ENCODE measurements around the gene NRF1.

Gene NRF1

GRCh38 chr7:129771201-129771927 lies 159.8 kb downstream of the NRF1 start:
- DNase-seq = no peak

DNA sequence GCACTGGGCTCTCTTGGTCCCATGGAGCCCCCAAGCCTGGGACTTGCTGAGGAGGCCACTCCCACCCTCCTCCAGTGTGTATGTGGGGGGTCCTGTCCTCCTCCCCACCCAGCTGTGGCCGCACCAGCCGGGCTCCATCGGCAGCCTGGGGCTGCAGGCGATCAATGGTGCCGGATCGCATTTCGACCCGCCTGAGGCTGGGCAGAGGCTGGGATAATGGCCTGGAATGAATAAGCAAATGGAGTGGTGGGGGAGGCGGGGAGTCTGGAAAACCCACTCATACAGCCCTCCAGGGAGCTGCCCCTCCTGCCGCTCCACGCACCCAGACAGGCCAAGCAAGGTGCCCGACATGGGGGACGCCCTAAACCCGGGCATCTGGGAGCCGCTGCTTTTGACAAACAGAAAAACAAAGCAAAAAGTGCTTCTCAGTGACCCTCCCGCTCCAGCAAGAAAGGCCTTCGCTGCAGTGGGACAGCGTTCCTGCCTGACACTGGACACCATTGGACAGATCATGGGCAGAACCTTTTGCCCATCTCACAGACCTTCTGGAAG lies 160.5 kb downstream of the NRF1 start:
- no peak for DNase-seq

DNA sequence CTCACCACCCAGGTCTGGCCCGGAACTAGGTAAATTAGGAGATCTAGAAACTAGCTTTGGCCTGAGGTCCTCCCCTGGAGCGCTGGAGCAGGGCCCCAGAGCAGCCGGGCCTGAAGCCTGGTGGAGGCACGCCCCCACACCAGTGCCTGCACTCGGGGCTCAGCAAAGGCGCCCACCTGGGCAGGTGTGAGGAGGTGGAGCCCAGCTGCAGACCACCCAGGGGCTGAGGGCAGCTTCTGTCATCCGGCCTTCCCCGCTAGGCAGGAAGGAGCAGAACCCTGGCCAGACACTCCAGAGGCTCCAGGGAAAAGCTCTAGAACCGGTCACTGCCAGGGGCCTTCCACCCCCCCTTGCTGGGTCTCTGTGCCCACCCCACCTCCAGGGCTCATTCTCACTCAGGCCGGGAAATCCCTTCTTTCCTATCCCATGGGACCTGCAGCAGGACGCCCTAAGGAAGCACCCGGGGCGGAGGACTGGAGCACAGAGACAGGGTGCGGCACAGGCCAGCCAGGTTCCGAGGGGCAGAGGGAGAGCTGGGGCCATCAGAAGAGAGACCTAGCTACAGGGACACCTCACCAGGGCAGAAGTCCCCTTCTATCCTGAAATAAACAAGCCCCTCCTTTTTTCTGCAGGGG lies 161.2 kb downstream of the NRF1 start:
- no peak for DNase-seq

GRCh38 chr7:129773328-129773731 lies 161.8 kb downstream of the NRF1 start:
- no peak for DNase-seq

GRCh38 chr7:129773871-129774270 lies 162.4 kb downstream of the NRF1 start:
- no peak for DNase-seq

GRCh38 chr7:129774359-129774758 lies 162.8 kb downstream of the NRF1 start:
- no peak for DNase-seq

DNA sequence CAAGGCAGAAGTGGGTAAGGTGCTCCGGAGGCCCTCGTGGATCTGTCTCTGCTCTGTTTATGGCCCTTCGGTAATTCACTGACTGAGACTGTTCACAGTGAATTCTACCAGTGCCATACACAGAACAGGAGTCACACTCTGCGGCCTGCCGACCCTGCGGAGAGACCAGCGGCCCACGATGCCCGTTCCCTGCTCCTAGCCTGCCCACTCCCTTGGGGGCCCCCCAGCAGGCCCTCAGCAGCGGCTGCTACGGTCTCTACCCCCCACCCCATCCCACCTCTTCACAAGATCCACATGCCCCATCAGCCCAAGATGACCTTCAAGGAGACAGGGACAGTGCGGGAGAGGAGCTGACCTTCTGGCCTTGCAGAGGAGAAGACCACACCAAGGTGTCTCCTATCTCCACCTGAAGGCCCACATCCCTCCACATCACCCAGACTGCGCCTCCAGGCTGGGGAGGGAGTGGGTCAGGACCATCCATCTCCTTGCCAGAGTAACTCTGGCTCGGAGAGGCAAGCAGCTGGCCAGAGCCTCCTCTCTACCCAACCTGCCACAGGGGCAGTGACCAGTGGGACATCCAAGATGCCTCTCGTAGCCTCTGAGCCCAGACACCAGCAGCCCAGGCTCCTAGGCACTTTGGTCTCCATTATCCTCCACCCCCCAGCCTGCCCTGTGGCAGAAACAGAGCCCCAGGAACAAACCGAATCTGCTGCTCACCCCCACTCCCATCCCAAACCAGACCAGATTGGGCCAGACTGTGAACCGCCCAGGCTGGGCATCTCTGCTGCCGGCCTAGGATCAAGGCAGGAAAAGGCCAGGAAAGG lies 163.6 kb downstream of the NRF1 start:
- no peak for DNase-seq

GRCh38 chr7:129775695-129776361 lies 164.3 kb downstream of the NRF1 start:
- DNase-seq = no peak

GRCh38 chr7:129776362-129776722 lies 164.8 kb downstream of the NRF1 start:
- no peak for DNase-seq

DNA sequence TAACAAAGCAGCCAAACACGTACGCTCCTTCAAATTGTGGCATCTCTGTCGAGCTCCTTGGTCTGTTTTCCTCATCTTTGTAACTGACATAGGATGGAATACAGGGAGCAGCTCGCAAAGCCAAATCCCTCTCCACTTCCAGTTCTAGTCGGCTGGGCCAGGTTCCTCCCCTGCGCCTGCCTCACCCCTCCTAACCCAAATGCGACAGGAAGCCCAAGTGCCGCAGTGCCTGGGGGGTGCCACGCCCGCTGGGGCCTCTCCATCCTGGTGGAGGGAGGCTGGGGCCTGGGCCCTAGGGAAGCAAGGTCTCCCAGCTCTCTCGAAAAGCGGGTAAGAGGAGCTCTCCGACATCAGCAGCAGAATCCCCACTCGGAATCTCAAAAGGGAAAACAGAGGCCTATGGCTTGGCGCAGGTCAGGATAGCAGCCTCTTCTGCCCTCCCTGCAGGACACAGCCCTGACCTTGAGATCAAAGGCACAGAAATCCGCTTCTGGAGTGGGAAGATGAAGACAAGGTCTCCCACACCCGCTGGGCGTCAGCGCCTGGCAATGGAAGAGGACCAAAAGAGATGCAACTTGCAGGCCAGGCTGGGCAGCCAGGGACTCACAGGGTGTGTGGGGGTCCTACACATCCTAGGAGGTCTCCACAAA lies 165.8 kb downstream of the NRF1 start:
- no peak for DNase-seq

- DNase-seq = no peak
Observed at GRCh38 chr7:129777993-129778769, 166.7 kb downstream of the NRF1 start.

DNA sequence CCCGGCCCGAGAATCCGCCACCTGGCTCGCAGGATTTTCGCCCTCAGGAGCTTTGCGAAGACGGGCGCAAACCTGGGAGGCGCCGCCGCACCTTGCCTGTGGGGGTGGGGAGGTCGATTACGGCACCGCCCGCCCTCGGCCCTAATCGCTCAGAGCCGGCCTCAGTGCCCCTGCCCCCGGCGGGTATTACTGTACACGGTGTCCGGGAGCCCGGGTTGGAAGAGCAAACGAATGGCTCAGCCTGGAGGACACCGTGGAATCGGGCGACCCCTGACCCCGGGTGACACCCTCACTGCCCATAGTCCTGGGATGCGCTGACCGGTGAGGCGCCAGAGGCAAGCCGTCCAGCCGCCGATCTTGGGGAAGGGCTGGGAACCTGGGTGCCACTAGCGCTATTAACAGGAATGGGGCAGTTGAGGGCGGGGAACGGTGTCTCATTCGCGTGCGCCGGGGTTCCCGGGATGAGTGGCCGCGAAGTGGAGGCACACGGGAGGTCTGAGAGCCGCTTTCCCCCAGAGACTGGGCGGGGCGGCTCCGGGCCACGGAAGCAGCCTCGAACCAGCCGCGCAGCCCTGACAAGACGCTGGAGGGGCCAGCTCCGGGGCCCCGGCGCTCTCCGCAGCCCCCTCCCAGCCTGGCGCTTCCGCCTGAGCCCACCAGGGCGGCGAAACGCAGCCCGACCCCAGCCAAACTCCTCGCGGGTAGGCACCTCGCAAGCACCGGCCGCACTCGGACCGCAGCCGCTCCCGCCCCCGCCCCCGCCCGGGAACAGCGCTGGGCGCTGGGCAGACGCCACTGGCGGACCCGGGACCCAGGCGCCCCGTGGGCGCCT lies 167.5 kb downstream of the NRF1 start:
- DNase-seq = no peak

DNA sequence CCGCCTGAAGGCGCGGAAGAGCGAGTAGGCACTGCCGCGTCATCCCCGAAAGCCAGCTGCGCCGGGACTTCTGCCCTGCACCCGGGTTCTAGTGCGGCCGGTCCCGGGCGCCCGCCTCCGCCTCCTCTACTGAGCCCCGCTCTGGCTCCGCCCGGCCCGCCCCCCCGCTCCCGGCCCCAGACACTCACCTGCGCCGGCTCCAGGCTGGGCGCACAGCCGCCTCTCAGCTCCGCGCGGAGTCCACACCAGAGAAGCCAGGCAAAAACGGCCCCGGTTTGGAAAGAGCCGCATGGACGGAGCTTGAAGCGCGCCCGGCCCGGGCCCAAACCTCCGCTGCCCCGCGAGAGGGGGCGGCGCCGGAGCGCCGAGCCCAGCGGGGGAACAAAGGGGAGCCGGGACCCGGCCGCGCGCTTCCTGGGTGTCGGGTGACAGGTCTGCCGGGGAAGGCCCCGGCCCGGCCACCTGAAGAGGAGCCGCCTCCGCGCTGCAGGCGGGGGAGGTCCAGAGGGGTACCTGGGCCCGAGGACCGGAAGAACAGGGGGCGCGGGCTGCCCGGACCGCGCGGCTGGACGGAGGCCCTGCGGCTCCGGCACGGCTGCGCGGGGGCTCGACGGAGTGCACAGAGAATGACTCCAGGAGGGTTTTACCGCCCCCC lies 168.2 kb downstream of the NRF1 start:
- no peak for DNase-seq

- DNase-seq = no peak
Observed at GRCh38 chr7:129780257-129780973, 168.9 kb downstream of the NRF1 start.

- DNase-seq = no peak
Observed at GRCh38 chr7:129780974-129781927, 169.7 kb downstream of the NRF1 start.

GRCh38 chr7:129781928-129782817 lies 170.7 kb downstream of the NRF1 start:
- DNase-seq = no peak

Measured in fibroblast of skin of abdomen (primary cell).